ENCODE results near the gene ABHD15. TPM values are rescaled to one million over a fixed set of nuclear protein-coding genes. Genes with fewer than 3 reads are reported as not detected.

ABHD15 gene
- total RNA-seq, 6 experiments from 2014 or later, result 7.8 to 27.1 (median 13.7) TPM

DNA sequence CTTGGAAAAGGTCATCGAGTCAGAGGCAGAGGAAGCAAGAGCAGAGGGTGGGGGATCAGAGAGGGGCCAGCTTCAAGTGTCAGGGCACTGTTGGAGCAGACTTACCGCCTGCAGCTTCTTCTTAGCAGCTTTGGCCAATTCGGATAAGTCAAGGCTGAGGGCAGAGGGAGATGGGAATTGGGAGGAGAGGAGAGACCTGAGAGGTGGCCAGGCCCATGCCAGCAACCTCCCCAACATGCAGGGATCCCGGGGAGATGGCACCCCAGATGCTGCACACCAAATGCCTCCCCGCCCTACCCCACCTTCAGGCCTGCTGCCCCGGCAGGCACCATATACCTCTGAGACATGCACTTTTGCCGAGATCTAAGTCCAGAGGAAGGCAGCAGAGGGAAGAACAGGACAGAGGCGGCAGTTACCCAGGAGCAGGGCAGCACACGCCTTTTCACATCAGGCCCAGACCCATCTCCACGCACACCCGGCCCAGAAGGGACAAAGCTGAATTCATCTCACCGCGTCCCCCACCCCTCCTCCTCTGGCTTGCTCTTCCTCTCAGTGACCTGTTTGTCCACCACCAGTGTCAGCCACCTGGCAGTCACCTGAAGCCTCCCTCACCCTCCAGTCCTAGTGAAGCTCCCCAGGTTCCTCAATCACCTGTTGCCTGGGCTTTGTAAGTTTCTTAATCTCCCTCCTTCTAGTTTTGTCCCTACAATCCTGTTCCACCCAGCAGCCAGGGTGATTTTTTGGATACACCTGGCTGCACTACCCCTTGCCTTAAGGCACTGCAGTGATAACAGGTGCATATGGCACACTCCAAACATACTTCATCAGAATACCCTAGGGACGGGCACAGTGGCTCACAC, 12.0 kb upstream of the ABHD15 start:
- Histone ChIP-seq H3K27ac (no peak overlapping the region), H3K4me1 (peaks cover 0 to 12% (median 7%) of the 10 kb centered on the region in 4 donors), H3K4me3 (no peak overlapping the region), H3K27me3 (no peaks in the 10 kb centered on the region), H3K9me3 (no peaks in the 10 kb centered on the region), H3K36me3 (peaks cover 0 to 18% (median 0%) of the 10 kb centered on the region in 4 donors)
- TF ChIP-seq, protein P1, sequence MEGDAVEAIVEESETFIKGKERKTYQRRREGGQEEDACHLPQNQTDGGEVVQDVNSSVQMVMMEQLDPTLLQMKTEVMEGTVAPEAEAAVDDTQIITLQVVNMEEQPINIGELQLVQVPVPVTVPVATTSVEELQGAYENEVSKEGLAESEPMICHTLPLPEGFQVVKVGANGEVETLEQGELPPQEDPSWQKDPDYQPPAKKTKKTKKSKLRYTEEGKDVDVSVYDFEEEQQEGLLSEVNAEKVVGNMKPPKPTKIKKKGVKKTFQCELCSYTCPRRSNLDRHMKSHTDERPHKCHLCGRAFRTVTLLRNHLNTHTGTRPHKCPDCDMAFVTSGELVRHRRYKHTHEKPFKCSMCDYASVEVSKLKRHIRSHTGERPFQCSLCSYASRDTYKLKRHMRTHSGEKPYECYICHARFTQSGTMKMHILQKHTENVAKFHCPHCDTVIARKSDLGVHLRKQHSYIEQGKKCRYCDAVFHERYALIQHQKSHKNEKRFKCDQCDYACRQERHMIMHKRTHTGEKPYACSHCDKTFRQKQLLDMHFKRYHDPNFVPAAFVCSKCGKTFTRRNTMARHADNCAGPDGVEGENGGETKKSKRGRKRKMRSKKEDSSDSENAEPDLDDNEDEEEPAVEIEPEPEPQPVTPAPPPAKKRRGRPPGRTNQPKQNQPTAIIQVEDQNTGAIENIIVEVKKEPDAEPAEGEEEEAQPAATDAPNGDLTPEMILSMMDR (IDR thresholded peaks at IDR 0.05), result no peak
- TF ChIP-seq POLR2A (IDR thresholded peaks at IDR 0.05), result no peak
- WGBS (ENCODE audit: insufficient coverage, low coverage, low lambda C conversion rate, missing lambda C conversion rate), result 83% methylated on average over 7 of the region's 14 CpGs
- ATAC-seq (no peak), DNase-seq (peak in 2 of 3 donors; percentile 3 to 42)
- intact Hi-C loops (cut with DNase I), result no loop called here

DNA sequence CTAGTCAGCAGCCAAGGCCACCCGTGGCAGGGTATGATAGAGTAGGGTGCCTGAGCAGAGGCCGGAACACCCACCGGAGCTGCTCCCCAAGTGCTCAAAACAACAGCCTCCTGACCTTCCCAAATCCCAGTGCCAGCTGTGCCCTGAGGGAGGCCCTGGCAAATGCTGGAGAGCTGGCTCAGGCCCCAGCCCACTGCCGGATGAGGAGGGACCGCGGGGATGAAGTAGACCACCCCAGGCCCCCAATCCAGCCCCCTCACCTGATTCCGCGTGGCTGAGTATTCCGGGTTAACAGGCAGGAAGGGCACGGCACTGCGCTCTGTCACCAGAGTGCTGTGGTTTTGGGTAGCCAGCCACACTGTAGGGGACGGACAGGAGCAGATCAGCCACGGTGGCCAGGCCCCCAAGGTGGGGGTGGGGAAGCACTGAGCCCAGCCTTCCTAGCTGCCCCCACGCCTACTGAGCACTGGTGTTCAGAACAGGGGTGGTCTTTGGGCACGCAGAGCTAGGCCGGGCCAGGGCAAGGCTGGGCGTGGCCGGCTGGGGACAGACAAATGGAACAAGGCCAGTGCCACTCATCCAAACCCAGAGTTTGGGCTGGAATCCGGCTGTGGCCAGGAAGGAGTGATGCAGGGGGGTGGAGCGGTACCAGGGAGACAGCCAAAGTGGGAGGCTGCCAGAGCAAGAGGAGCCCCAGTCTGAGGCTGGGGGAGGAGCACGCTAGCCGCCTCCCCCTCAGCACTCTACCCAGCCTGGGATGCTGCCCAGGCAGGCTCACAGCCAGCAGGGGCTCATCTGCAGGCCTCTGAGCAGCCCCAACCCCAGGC, 10.8 kb upstream of the ABHD15 start:
- H3K4me3 ChIP-seq, result no peak overlapping the region
- no peak for TF ChIP-seq POLR2A (IDR thresholded peaks at IDR 0.05)
- TF ChIP-seq, protein P1 (IDR thresholded peaks at IDR 0.05), result no peak
- DNase-seq (no peak), ATAC-seq (no peak)
- no peak overlapping the region for H3K27ac ChIP-seq
- H3K36me3 ChIP-seq, result peaks cover 0 to 18% (median 0%) of the 10 kb centered on the region in 4 donors
- H3K27me3 ChIP-seq, result no peaks in the 10 kb centered on the region
- peaks cover 0 to 25% (median 11%) of the 10 kb centered on the region in 4 donors for H3K4me1 ChIP-seq
- intact Hi-C loops (cut with DNase I), result no loop called here
- no peaks in the 10 kb centered on the region for H3K9me3 ChIP-seq
- 17% methylated on average over 1 of the region's 22 CpGs for WGBS (ENCODE audit: insufficient coverage, low coverage, low lambda C conversion rate, missing lambda C conversion rate)

DNA sequence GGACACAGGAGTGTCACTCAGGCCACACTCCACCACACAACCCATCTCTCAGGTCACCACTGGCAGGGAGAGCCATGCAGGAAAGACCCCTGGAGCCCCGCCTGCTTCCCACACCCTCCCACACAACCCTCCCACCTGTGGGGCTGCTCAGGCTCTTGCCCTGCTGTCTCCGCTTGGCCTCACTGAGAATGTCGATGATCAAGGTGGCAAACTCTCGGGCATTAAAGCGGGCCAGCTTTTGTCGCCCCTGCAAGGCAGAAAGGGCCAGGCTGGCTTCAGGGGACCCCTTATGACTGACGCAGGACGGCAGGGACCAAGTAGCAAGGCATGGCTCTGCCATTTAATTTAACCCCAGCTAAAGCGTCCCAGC, 10.1 kb upstream of the ABHD15 start:
- Histone ChIP-seq H3K27ac (no peak overlapping the region), H3K27me3 (no peaks in the 10 kb centered on the region), H3K36me3 (peaks cover 0 to 18% (median 0%) of the 10 kb centered on the region in 4 donors), H3K9me3 (no peaks in the 10 kb centered on the region), H3K4me1 (peaks cover 0 to 31% (median 13%) of the 10 kb centered on the region in 4 donors), H3K4me3 (no peak overlapping the region)
- WGBS (ENCODE audit: insufficient coverage, low coverage, low lambda C conversion rate, missing lambda C conversion rate), result 87% methylated on average over 6 of the region's 9 CpGs
- peak in 1 of 3 donors; percentile 15 for DNase-seq
- no peak for ATAC-seq
- TF ChIP-seq POLR2A (IDR thresholded peaks at IDR 0.05), result no peak
- TF ChIP-seq, protein P1 (IDR thresholded peaks at IDR 0.05), result no peak
- intact Hi-C loops (cut with DNase I), result no loop called here

DNA sequence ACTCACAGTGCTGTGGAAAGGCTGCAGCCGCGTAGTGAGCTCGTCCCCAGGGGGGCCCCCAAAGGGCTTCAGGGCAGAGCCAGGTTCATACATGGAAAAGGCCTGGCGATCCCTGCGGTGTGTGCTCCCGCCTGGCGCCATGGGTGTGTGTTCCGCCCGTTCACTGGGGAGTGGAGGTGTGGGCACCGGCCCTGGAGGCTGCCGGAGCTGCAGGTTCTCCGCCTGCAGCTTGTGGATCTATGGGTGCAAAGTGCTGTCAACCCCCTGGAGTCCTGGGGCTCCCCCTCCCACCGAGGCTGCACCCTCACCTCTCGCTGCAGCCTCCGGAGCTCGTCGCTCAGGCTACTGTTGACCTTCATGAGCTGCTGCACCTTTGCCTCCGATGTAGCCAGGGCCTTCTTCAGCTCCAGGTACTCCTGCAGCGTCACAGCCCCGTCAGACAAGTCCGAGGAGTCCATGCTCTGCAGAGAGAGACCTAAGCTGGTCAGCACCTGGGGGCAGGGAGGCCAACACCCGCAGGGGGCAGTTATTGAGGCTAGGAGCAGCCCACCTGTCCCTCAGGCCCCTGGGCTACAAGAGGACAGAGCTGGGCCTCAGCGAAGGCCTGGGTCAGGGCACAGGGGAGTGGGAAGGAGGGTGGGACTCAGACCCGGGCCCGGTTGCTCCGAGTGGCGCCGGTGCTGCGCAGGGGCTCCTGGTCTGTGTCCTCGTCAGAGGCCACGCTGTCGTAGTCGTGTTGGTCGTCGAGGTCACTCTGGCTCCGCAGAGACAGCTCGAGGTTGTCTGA, 9.6 kb upstream of the ABHD15 start:
- peak in 1 of 3 donors; percentile 11 for DNase-seq

More for the DNA sequence above, 9.6 kb upstream of the ABHD15 start:
- ATAC-seq, result no peak
- no peak overlapping the region for H3K4me3 ChIP-seq
- peaks cover 0 to 36% (median 15%) of the 10 kb centered on the region in 4 donors for H3K4me1 ChIP-seq
- H3K36me3 ChIP-seq, result peaks cover 0 to 18% (median 0%) of the 10 kb centered on the region in 4 donors
- H3K27me3 ChIP-seq, result no peaks in the 10 kb centered on the region
- intact Hi-C loops (cut with DNase I), result no loop called here
- no peaks in the 10 kb centered on the region for H3K9me3 ChIP-seq
- H3K27ac ChIP-seq, result no peak overlapping the region
- WGBS (ENCODE audit: insufficient coverage, low coverage, low lambda C conversion rate, missing lambda C conversion rate), result 85% methylated on average over 4 of the region's 37 CpGs
- TF ChIP-seq, protein P1 (IDR thresholded peaks at IDR 0.05), result no peak

Measured in right lobe of liver (tissue), 6 donors.